ENCODE data around the gene WDR83. TPM values are rescaled to one million over a fixed set of nuclear protein-coding genes. Genes with fewer than 3 reads are reported as not detected.
A peak's percentile ranks its signal among the peaks of the same experiment; 100 is the strongest.

WDR83 gene
- total RNA-seq, 1 donor from 2014 or later: 9.6 TPM

DNA sequence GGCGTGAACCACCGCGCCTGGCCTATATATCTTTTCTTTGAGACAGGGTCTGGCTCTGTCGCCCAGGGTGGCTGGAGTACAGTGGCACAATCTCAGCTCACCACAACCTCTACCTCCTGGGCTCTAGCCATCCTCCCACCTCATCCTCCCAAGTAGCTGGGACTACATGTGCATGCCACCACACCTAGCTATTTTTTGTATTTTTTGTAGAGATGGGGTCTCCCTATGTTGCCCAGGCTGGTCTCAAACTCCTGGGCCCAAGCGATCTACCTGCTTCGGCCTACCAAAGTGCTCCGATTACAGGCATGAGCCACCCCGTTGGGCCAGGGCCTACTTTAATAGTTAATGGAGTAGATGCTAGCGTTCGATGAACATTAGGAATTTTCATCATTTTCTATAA, 53.7 kb downstream of the WDR83 start:
- H3K4me1 Mint-ChIP-seq (ENCODE audit: low read depth): peaks cover 39% of the 10 kb centered on the region
- H3K9me3 Mint-ChIP-seq (ENCODE audit: low read depth): no peaks in the 10 kb centered on the region
- no peak for DNase-seq (ENCODE audit: low spot score)
- peak overlapping the region; percentile 85 for H3K27ac Mint-ChIP-seq (ENCODE audit: unreplicated experiment)
- no peaks in the 10 kb centered on the region for H3K27me3 Mint-ChIP-seq (ENCODE audit: low read depth)
- peaks cover 8% of the 10 kb centered on the region for H3K36me3 Mint-ChIP-seq (ENCODE audit: low read depth)
- TF ChIP-seq, protein P1, sequence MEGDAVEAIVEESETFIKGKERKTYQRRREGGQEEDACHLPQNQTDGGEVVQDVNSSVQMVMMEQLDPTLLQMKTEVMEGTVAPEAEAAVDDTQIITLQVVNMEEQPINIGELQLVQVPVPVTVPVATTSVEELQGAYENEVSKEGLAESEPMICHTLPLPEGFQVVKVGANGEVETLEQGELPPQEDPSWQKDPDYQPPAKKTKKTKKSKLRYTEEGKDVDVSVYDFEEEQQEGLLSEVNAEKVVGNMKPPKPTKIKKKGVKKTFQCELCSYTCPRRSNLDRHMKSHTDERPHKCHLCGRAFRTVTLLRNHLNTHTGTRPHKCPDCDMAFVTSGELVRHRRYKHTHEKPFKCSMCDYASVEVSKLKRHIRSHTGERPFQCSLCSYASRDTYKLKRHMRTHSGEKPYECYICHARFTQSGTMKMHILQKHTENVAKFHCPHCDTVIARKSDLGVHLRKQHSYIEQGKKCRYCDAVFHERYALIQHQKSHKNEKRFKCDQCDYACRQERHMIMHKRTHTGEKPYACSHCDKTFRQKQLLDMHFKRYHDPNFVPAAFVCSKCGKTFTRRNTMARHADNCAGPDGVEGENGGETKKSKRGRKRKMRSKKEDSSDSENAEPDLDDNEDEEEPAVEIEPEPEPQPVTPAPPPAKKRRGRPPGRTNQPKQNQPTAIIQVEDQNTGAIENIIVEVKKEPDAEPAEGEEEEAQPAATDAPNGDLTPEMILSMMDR (IDR thresholded peaks at IDR 0.05): no peak
- H3K4me3 Mint-ChIP-seq (ENCODE audit: unreplicated experiment): peak overlapping the region; percentile 75

DNA sequence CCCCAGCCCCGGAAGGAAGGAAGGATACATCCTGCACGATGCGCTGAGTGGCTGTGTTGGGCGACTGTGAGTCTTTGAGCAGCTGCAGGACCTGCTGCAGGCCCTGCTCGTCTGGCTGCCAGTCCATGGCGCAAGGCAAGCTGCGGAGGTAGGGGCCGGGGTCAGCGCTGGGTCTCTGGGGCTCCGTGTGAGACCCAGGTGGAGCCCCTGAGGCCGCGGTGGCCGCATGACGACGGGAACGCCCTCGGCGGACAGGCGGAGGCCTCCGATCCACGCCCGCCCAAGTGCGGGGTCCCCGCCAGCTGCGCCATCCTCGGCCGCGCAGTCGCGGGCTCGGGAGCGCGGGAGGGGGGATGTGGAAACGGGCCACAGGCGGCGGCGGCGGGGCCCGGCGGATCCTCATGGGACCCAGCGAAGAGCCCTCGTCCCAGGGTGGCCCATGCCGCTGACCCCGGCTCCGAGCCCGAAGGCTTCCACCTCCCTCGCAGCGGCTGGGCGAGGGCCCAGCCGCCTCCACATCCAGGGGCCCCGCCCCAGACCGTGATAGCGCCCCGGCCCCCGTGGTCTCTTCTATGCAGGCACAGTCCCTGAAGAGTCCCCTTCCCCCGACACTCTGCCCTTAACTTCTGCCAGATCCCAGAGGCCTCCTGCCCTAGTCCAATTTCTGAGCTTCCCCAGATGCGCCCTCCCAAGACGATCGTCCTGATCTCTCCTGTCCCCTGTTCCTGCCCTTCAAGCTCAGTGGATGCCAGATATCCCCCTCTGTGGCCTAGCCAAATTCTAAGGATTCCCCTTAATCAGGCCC, 54.4 kb downstream of the WDR83 start:
- peaks cover 8% of the 10 kb centered on the region for H3K36me3 Mint-ChIP-seq (ENCODE audit: low read depth)
- peaks cover 39% of the 10 kb centered on the region for H3K4me1 Mint-ChIP-seq (ENCODE audit: low read depth)
- H3K9me3 Mint-ChIP-seq (ENCODE audit: low read depth): no peaks in the 10 kb centered on the region
- TF ChIP-seq, protein P1 (IDR thresholded peaks at IDR 0.05): no peak
- H3K27me3 Mint-ChIP-seq (ENCODE audit: low read depth): no peaks in the 10 kb centered on the region
- peak overlapping the region; percentile 98 for H3K27ac Mint-ChIP-seq (ENCODE audit: unreplicated experiment)
- no peak for DNase-seq (ENCODE audit: low spot score)
- H3K4me3 Mint-ChIP-seq (ENCODE audit: unreplicated experiment): peak overlapping the region; percentile 97

DNA sequence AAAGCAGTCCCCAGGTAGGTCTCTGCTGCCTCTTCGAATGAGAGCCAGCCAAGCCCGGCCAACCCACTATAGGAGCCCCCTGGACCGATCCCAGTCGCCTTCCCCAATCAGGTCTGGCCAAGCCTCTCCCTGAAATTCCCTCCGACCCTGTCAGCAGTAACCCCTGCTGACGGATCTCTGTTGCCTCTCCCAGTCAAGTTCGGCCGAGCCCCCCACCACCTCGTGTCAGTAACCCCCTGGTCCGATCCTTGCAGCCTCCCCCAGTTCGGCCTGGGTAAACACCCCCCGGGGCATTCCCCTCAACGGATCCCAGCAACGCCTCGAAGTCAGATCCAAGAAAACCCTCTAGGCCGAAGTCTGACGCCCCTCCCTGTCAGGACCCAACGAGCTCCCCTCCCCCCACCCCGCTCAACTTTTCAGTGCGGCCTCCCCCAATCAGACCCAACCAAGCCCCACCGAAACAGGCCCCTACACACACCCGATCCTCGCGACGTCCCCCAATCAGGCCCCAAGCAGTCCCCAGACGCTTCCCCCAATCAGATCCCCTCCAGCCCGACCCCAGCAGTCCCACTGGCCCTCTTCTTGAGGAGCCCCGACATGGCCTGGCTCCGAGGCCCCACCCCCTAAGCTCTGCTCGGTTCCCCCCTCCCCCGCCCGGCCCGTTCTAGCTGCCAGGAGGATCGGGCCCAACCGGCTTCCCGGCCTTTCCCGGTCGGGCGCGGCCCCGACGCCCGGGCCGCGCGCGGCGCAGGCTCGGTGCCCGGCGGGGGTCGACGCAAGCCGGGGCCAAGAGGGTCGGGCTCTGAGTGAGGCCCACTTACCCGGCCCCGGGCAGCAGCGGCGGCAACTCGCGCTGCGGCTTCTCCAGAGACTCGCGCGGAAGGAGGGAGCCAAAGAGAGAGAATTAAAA, 55.3 kb downstream of the WDR83 start:
- peak overlapping the region; percentile 98 for H3K27ac Mint-ChIP-seq (ENCODE audit: unreplicated experiment)
- peaks cover 5% of the 10 kb centered on the region for H3K36me3 Mint-ChIP-seq (ENCODE audit: low read depth)
- TF ChIP-seq, protein P1 (IDR thresholded peaks at IDR 0.05): no peak

DNA sequence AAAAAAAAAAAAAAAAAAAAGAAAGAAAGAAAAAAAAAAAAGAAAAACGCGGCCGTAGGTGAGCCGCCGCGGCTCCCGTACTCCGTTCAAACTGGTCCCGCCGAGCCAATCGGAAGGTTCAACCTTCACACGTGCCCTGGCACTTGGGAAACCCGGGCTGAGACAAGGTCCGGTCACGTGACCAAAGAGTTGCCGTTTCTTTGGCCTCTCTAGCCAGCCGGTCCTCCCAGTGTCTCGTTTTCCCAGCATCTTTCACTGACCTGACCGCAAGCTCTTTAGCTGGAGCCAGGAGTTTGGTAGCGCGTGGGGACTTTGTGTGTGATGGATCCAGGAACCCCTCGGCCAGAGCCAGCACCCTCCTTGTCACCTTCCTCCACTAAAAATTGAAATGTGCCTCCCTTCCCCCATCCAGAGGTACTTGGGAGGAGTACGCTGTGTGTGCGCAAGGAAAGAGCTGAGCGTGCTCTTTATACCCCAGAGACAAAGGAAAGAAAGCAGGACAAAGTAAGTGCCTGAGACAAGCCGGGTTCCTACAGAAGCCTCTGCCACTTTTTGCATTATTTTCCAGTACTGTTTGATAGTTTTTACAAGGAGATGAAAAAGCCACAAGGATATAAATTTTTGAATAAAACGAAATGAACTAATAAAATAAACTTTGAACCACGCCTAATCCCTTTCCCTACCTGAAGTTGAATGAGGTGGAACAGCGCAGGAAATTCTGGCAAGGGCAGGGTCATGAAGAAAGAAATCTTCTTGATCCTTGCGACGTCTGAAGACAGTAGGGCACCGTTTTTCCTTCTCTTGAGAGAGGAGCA, 56.2 kb downstream of the WDR83 start:
- Mint-ChIP-seq H3K9me3 (ENCODE audit: low read depth) (no peaks in the 10 kb centered on the region), H3K27me3 (ENCODE audit: low read depth) (no peaks in the 10 kb centered on the region), H3K4me1 (ENCODE audit: low read depth) (peaks cover 39% of the 10 kb centered on the region), H3K4me3 (ENCODE audit: unreplicated experiment) (peak overlapping the region; percentile 84), H3K36me3 (ENCODE audit: low read depth) (peaks cover 5% of the 10 kb centered on the region), H3K27ac (ENCODE audit: unreplicated experiment) (peak overlapping the region; percentile 93)
- TF ChIP-seq, protein P1 (IDR thresholded peaks at IDR 0.05): no peak
- DNase-seq (ENCODE audit: low spot score): peak; percentile 98

More for the DNA sequence above, 55.3 kb downstream of the WDR83 start:
- no peak for DNase-seq (ENCODE audit: low spot score)
- peaks cover 39% of the 10 kb centered on the region for H3K4me1 Mint-ChIP-seq (ENCODE audit: low read depth)
- H3K9me3 Mint-ChIP-seq (ENCODE audit: low read depth): no peaks in the 10 kb centered on the region
- no peaks in the 10 kb centered on the region for H3K27me3 Mint-ChIP-seq (ENCODE audit: low read depth)
- H3K4me3 Mint-ChIP-seq (ENCODE audit: unreplicated experiment): peak overlapping the region; percentile 97

DNA sequence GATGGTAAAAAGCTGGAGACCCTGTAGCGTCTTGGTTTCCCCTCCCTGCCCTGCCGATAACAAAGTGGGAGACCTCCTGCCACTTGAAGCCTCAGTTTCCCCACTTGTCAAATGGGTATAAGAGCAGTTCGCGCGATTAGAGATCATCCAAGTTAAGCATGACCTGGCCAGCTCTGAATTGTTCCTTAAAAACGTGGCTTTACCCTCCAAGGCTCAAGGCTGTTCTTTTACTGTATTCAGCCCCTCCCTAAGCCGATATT, 56.7 kb downstream of the WDR83 start:
- Mint-ChIP-seq H3K36me3 (ENCODE audit: low read depth) (peaks cover 5% of the 10 kb centered on the region), H3K4me3 (ENCODE audit: unreplicated experiment) (peak overlapping the region; percentile 84), H3K27ac (ENCODE audit: unreplicated experiment) (peak overlapping the region; percentile 93), H3K4me1 (ENCODE audit: low read depth) (peaks cover 39% of the 10 kb centered on the region), H3K27me3 (ENCODE audit: low read depth) (no peaks in the 10 kb centered on the region), H3K9me3 (ENCODE audit: low read depth) (no peaks in the 10 kb centered on the region)
- TF ChIP-seq, protein P1 (IDR thresholded peaks at IDR 0.05): no peak
- no peak for DNase-seq (ENCODE audit: low spot score)
